Heart left ventricle (tissue), 16 donors: ENCODE data around the gene ADH6. TPM values are rescaled to one million over a fixed set of nuclear protein-coding genes. Genes with fewer than 3 reads are reported as not detected.
A peak's percentile ranks its signal among the peaks of the same experiment; 100 is the strongest.

ENCODE experiments used
- ATAC-seq, 4 donors: fragments of 200-7000 bp; cut with Tn5 transposase; one replicate each; pipeline ENCODE4 v1.9.1; 2020 to 2022; ENCODE audit warnings: moderate library complexity in 4 of 4, mild to moderate bottlenecking in 3 of 4, moderate number of reproducible peaks in 1 of 4
- DNase-seq, 5 donors: peaks; one replicate each; pipeline ENCODE4 v3.0.0-alpha.2; 2020
- H3K27ac ChIP-seq, 12 donors: fragments of 200-600 bp; sonication (generic) in 4 of 12; one replicate each; pipeline versions ENCODE4 v1.5.0 to v1.8.0; 2016 to 2022; ENCODE audit warnings: mild to moderate bottlenecking in 2 of 12
- H3K27me3 ChIP-seq, 9 donors: fragments of 200-600 bp; sonication (generic) in 2 of 9; one replicate each; pipeline versions ENCODE4 v1.5.1 to v1.8.0; 2016 to 2022; ENCODE audit warnings: mild to moderate bottlenecking in 3 of 9
- H3K36me3 ChIP-seq, 9 donors: fragments of 200-600 bp; sonication (generic) in 2 of 9; one replicate each; pipeline versions ENCODE4 v1.5.0 to v1.8.0; 2018 to 2022; ENCODE audit warnings: mild to moderate bottlenecking in 2 of 9
- H3K4me1 ChIP-seq, 12 donors: fragments of 200-600 bp; sonication (generic) in 4 of 12; one replicate each; pipeline versions ENCODE4 v1.5.0 to v1.8.0; 2016 to 2022; ENCODE audit warnings: mild to moderate bottlenecking in 3 of 12
- H3K4me3 ChIP-seq, 12 donors: fragments of 200-600 bp; sonication (generic) in 4 of 12; one replicate each; pipeline versions ENCODE4 v1.5.0 to v1.8.0; 2017 to 2022; ENCODE audit warnings: mild to moderate bottlenecking in 9 of 12, moderate library complexity in 4 of 12
- H3K9me3 ChIP-seq, 12 donors: fragments of 200-600 bp; sonication (generic) in 4 of 12; one replicate each; pipeline versions ENCODE4 v1.5.0 to v1.8.0; 2016 to 2022; ENCODE audit warnings: mild to moderate bottlenecking in 1 of 12
- POLR2A ChIP-seq, 2 donors: fragments of 450-650 bp; IDR thresholded peaks; one replicate each; pipeline ENCODE4 v1.6.1; 2017; ENCODE audit warnings: antibody characterized with exemption in 2 of 2, mild to moderate bottlenecking in 2 of 2, moderate library complexity in 2 of 2
- WGBS, 4 donors: extraction: QIAGEN DNeasy Blood & Tissue Kit in 2 of 4; methylation state at CpG; one replicate each; pipeline versions ENCODE4 v1.1.5 to v1.1.7; 2013 to 2018; 5-methylcytosine and 5-hydroxymethylcytosine counted together
- intact Hi-C, 10 donors: fragments of 100-400 bp; cut with DNase I; formaldehyde crosslinking; loops; one replicate each; pipeline versions ENCODE4 v1.11.1 to v1.14.2; 2022
- polyA plus RNA-seq, 2 donors: library from polyadenylated mRNA; stranded (reverse); fragments of 200-250 nt; gene quantifications; one replicate each; pipeline ENCODE4 v1.2.3, GENCODE V29; 2013
- total RNA-seq, 9 donors: library from RNA; depleted of rRNA in 2 of 9; stranded (reverse); fragments of >200 nt in 2 of 9; fragmentation: NEBNext Ultra II Directional in 3 of 9; extraction: Animal tissue kit (Norgen Biotek cat#: 25700) in 3 of 9; gene quantifications; one replicate each; pipeline versions ENCODE4 v1.1.0 to v1.2.4, GENCODE V29; 2016 to 2023
- TF ChIP-seq, protein P1 (sequence below), 12 donors: fragments of 200-600 bp; sonication (generic) in 4 of 12; IDR thresholded peaks; one replicate each; pipeline versions ENCODE4 v1.5.0 to v1.8.0; 2018 to 2022; ENCODE audit warnings: antibody characterized with exemption in 12 of 12, mild to moderate bottlenecking in 5 of 12
- donor health status: ischemic (EF 13 %, LVEDD 7.1; RV severe dilation, severe dysfunction).
- donor health status: healthy with polysubstance abuse.
- donor health status: DM: no; HTN: yes; CAD: no.
- donor health status: DM: no; HTN: no; CAD: no.
- donor health status: ischemic (EF 25% LVEDD 6.9; RV normal size, moderate dysfunction).
- donor health status: ischemic (EF 25% LVEDD 5.7; RV mildly dilated, moderate dysfunction).
- donor health status: healthy.
- donor health status: DM: yes; HTN: yes; CAD: no.
- donor health status: ischemic (EF 35%, LVEDD 5.7; RV mildly dilated, moderate dysfunction).
- donor health status: nonischemic (EF 11% LVEDD 7.7; RV severe dilation, severe dysfunction).
- donor health status: DM: yes; HTN: yes; CAD: no.
- donor health status: PGD.
- donor health status: ischemic (EF 29% LVEDD 5.4; RV normal size, mild dysfunction).
- donor health status: nonischemic (EF 23%, LVEDD 6.1; RV moderate dilation, normal function).

ADH6 gene
- total and polyA plus RNA-seq, 11 donors = not detected

- Histone ChIP-seq H3K4me3 (no peak overlapping the region), H3K4me1 (peaks cover 0 to 11% (median 1%) of the 10 kb centered on the region in 12 donors), H3K27me3 (no peaks in the 10 kb centered on the region), H3K36me3 (no peaks in the 10 kb centered on the region), H3K27ac (no peak overlapping the region), H3K9me3 (no peaks in the 10 kb centered on the region)
- DNase-seq (peak in 1 of 5 donors; percentile 27), ATAC-seq (peak in 2 of 4 donors; percentile 71 to 85)
- 72 to 79% (median 77%) methylated on average over 5 of the region's 5 CpGs for WGBS, 4 donors
- intact Hi-C loops = loop anchor here in 3 of 10 donors (10.0 kb wide), 2 partner anchors 99 to 199 kb away; no protein-coding TSS in a partner anchor
- TF ChIP-seq POLR2A (IDR thresholded peaks at IDR 0.05) = no peak
- TF ChIP-seq, protein P1, sequence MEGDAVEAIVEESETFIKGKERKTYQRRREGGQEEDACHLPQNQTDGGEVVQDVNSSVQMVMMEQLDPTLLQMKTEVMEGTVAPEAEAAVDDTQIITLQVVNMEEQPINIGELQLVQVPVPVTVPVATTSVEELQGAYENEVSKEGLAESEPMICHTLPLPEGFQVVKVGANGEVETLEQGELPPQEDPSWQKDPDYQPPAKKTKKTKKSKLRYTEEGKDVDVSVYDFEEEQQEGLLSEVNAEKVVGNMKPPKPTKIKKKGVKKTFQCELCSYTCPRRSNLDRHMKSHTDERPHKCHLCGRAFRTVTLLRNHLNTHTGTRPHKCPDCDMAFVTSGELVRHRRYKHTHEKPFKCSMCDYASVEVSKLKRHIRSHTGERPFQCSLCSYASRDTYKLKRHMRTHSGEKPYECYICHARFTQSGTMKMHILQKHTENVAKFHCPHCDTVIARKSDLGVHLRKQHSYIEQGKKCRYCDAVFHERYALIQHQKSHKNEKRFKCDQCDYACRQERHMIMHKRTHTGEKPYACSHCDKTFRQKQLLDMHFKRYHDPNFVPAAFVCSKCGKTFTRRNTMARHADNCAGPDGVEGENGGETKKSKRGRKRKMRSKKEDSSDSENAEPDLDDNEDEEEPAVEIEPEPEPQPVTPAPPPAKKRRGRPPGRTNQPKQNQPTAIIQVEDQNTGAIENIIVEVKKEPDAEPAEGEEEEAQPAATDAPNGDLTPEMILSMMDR (IDR thresholded peaks at IDR 0.05) = no peak
These were observed 13.7 kb downstream of the ADH6 start for GRCh38 chr4:99205153-99205979.

DNA sequence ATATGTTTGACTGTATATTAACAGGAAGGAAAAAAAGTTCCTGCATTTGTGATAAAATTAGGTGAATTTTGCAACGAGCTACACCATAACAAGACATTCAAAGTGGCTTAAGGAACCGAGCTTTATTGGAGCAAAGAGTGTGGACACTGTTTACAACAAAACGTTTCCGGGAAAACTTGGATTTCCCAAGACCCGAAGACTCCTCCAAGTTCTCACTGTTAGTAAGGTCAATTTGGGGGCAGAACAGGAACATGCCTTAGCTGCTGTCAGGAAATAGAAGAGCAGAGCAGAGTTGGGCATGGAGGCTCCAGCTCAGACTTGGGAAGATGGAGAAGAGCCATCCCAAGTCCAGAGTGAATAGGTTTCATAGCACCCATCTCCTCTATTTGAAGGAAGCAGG is 16.5 kb downstream of the ADH6 start:
- intact Hi-C loops = loop anchor here in 8 of 10 donors (1.0 to 10.0 kb wide), 5 partner anchors 102 to 205 kb away; no protein-coding TSS in a partner anchor
- DNase-seq (peak in 1 of 5 donors; percentile 31), ATAC-seq (peak; percentile 77 to 88 (median 82))
- 56 to 65% (median 59%) methylated on average over 5 of the region's 5 CpGs for whole genome bisulfite sequencing, 4 donors
- Histone ChIP-seq H3K27ac (peak overlapping the region; percentile 5 to 77 (median 46)), H3K36me3 (no peaks in the 10 kb centered on the region), H3K9me3 (peaks cover 0 to 6% (median 0%) of the 10 kb centered on the region in 12 donors), H3K4me1 (peaks cover 0 to 11% (median 1%) of the 10 kb centered on the region in 12 donors), H3K27me3 (no peaks in the 10 kb centered on the region), H3K4me3 (no peak overlapping the region)
- TF ChIP-seq POLR2A (IDR thresholded peaks at IDR 0.05) = no peak
- TF ChIP-seq, protein P1 (IDR thresholded peaks at IDR 0.05) = no peak

DNA sequence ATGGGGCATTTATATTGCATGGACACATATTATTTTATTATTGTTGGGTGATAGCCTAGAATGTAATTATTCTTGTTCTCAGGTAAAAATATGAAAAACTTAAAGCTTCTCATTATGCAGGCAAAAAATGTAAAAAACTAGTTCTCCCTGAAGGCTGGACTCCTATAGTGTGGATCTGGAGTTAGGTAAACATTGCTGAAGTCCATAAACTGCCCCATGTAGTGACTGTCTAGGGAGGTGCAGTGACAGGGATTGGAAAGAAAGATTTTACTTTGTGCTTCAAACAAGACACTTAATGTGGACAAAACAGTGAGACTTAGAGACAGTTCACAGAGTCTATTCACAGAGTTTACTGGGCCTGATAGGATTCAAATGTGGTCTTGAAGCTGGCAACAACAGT is 17.0 kb downstream of the ADH6 start:
- H3K9me3 ChIP-seq = peaks cover 0 to 6% (median 0%) of the 10 kb centered on the region in 12 donors
- H3K4me3 ChIP-seq = no peak overlapping the region
- no peaks in the 10 kb centered on the region for H3K27me3 ChIP-seq
- peak overlapping the region; percentile 5 to 77 (median 46) for H3K27ac ChIP-seq
- H3K4me1 ChIP-seq = peaks cover 0 to 11% (median 1%) of the 10 kb centered on the region in 12 donors
- TF ChIP-seq POLR2A (IDR thresholded peaks at IDR 0.05) = no peak
- TF ChIP-seq, protein P1 (IDR thresholded peaks at IDR 0.05) = no peak
- ATAC-seq (peak in 3 of 4 donors; percentile 12 to 33 (median 14)), DNase-seq (no peak)
- intact Hi-C loops = loop anchor here in 8 of 10 donors (1.0 to 10.0 kb wide), 5 partner anchors 103 to 205 kb away; no protein-coding TSS in a partner anchor
- no peaks in the 10 kb centered on the region for H3K36me3 ChIP-seq

GRCh38 chr4:99201690-99202089 is 17.4 kb downstream of the ADH6 start:
- H3K27me3 ChIP-seq = no peaks in the 10 kb centered on the region
- no peak for DNase-seq
- TF ChIP-seq, protein P1 (IDR thresholded peaks at IDR 0.05) = peak in 9 of 12 donors; percentile 10 to 40 (median 28)
- no peak for TF ChIP-seq POLR2A (IDR thresholded peaks at IDR 0.05)
- no peaks in the 10 kb centered on the region for H3K36me3 ChIP-seq
- peaks cover 0 to 11% (median 1%) of the 10 kb centered on the region in 12 donors for H3K4me1 ChIP-seq
- 53 to 60% (median 57%) methylated on average over 3 of the region's 3 CpGs for WGBS, 4 donors
- peak overlapping the region in 8 of 12 donors; percentile 32 to 68 (median 48) for H3K27ac ChIP-seq
- peaks cover 0 to 6% (median 0%) of the 10 kb centered on the region in 12 donors for H3K9me3 ChIP-seq
- H3K4me3 ChIP-seq = no peak overlapping the region
- intact Hi-C loops = loop anchor here in 9 of 10 donors (1.0 to 10.0 kb wide), 6 partner anchors 103 to 206 kb away; no protein-coding TSS in a partner anchor
- peak in 3 of 4 donors; percentile 32 to 72 (median 55) for ATAC-seq
